ENCODE results near the gene AOC3. TPM values are rescaled to one million over a fixed set of nuclear protein-coding genes. Genes with fewer than 3 reads are reported as not detected.
"Not testable (repeated sequence)": the region's sequence is repeated elsewhere in the genome, so short reads cannot be mapped to it uniquely, and the experiment has no call there.

The AOC3 gene
- polyA plus RNA-seq, 1 experiment = 0.12 TPM

- TF ChIP-seq, protein P1, sequence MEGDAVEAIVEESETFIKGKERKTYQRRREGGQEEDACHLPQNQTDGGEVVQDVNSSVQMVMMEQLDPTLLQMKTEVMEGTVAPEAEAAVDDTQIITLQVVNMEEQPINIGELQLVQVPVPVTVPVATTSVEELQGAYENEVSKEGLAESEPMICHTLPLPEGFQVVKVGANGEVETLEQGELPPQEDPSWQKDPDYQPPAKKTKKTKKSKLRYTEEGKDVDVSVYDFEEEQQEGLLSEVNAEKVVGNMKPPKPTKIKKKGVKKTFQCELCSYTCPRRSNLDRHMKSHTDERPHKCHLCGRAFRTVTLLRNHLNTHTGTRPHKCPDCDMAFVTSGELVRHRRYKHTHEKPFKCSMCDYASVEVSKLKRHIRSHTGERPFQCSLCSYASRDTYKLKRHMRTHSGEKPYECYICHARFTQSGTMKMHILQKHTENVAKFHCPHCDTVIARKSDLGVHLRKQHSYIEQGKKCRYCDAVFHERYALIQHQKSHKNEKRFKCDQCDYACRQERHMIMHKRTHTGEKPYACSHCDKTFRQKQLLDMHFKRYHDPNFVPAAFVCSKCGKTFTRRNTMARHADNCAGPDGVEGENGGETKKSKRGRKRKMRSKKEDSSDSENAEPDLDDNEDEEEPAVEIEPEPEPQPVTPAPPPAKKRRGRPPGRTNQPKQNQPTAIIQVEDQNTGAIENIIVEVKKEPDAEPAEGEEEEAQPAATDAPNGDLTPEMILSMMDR (IDR thresholded peaks at IDR 0.05; ENCODE audit: low read depth, low read length) = no peak
- POLR2A ChIA-PET = no interaction called here
- no peak overlapping the region for H3K27ac ChIP-seq (ENCODE audit: low read depth, low read length)
- no peak for DNase-seq (ENCODE audit: low read depth, low spot score)
- H3K27me3 ChIP-seq (ENCODE audit: control insufficient read depth, insufficient read depth, low read length) = peaks cover 14% of the 10 kb centered on the region
- H3K9me3 ChIP-seq (ENCODE audit: control insufficient read depth, insufficient read depth, low read length) = no peaks in the 10 kb centered on the region
- CTCF ChIA-PET = interaction anchor here (0.5 kb wide), 1 partner anchor 24 kb away, joined by 4 read pairs; no protein-coding TSS in a partner anchor
- no peak overlapping the region for H3K4me3 ChIP-seq (ENCODE audit: low read depth, low read length)
These were observed 1.4 kb upstream of the AOC3 start for GRCh38 chr17:42849451-42850181.

GRCh38 chr17:42851371-42852240 is 607 bp downstream of the AOC3 start:
- POLR2A ChIA-PET; H3K27ac ChIP-seq (ENCODE audit: low read depth, low read length); H3K4me3 ChIP-seq (ENCODE audit: low read depth, low read length); DNase-seq (ENCODE audit: low read depth, low spot score); H3K9me3 ChIP-seq (ENCODE audit: control insufficient read depth, insufficient read depth, low read length): not testable (repeated sequence)
- H3K27me3 ChIP-seq (ENCODE audit: control insufficient read depth, insufficient read depth, low read length) = peaks cover 23% of the 10 kb centered on the region
- CTCF ChIA-PET = interaction anchor here (1.3 kb wide), 1 partner anchor 87 kb away, joined by 4 read pairs; no protein-coding TSS in a partner anchor

GRCh38 chr17:42852351-42852750 is 1.4 kb downstream of the AOC3 start:
- TF ChIP-seq, protein P1 (IDR thresholded peaks at IDR 0.05; ENCODE audit: low read depth, low read length) = no peak
- ChIA-PET POLR2A (no interaction called here), CTCF (interaction anchor here (1.1 to 2.9 kb wide), 2 partner anchors 9 to 78 kb away, joined by 3 to 12 read pairs; partner anchors contain the start of gene AOC2)
- no peaks in the 10 kb centered on the region for H3K9me3 ChIP-seq (ENCODE audit: control insufficient read depth, insufficient read depth, low read length)
- peaks cover 30% of the 10 kb centered on the region for H3K27me3 ChIP-seq (ENCODE audit: control insufficient read depth, insufficient read depth, low read length)
- H3K4me3 ChIP-seq (ENCODE audit: low read depth, low read length) = no peak overlapping the region
- H3K27ac ChIP-seq (ENCODE audit: low read depth, low read length) = no peak overlapping the region
- no peak for DNase-seq (ENCODE audit: low read depth, low spot score)

DNA sequence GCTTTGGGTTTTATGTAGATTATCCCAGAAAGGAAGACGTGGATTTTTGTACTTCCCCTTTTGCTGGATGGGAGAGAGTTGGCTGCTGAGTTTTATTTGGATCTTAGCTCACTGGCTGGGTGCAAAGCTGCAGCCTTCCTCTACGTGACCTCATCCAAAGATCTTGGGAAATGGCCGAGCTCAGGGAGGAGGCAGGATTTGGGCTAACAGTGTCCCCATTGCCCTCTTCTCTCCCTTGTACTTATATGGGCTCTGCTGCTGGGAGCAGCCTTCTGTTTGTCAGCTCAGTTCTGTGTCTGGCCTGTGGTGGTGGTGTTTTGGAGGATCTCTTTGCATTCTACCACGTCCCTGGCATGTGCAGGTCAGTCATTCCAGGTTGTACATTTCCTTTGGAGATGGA is 2.0 kb downstream of the AOC3 start:
- TF ChIP-seq, protein P1 (IDR thresholded peaks at IDR 0.05; ENCODE audit: low read depth, low read length) = no peak
- ChIA-PET POLR2A (no interaction called here), CTCF (interaction anchor here (0.6 to 2.9 kb wide), 3 partner anchors 10 to 110 kb away, joined by 3 to 12 read pairs (median 3); partner anchors contain the start of gene AOC2)
- Histone ChIP-seq H3K9me3 (ENCODE audit: control insufficient read depth, insufficient read depth, low read length) (no peaks in the 10 kb centered on the region), H3K4me3 (ENCODE audit: low read depth, low read length) (no peak overlapping the region), H3K27ac (ENCODE audit: low read depth, low read length) (no peak overlapping the region), H3K27me3 (ENCODE audit: control insufficient read depth, insufficient read depth, low read length) (peaks cover 30% of the 10 kb centered on the region)
- no peak for DNase-seq (ENCODE audit: low read depth, low spot score)

- POLR2A ChIA-PET = no interaction called here
- peaks cover 32% of the 10 kb centered on the region for H3K27me3 ChIP-seq (ENCODE audit: control insufficient read depth, insufficient read depth, low read length)
- TF ChIP-seq, protein P1 (IDR thresholded peaks at IDR 0.05; ENCODE audit: low read depth, low read length) = no peak
- no peaks in the 10 kb centered on the region for H3K9me3 ChIP-seq (ENCODE audit: control insufficient read depth, insufficient read depth, low read length)
- DNase-seq (ENCODE audit: low read depth, low spot score) = no peak
- no peak overlapping the region for H3K27ac ChIP-seq (ENCODE audit: low read depth, low read length)
- H3K4me3 ChIP-seq (ENCODE audit: low read depth, low read length) = no peak overlapping the region
- CTCF ChIA-PET = interaction anchor here (1.1 to 2.9 kb wide), 2 partner anchors 10 to 76 kb away, joined by 3 to 12 read pairs; partner anchors contain the start of gene AOC2
These were observed 2.6 kb downstream of the AOC3 start for GRCh38 chr17:42853597-42853967.

Measured in AG04450 (cell line).